Keratinocyte (primary cell): ENCODE results near the gene TUFT1. TPM values are rescaled to one million over a fixed set of nuclear protein-coding genes. Genes with fewer than 3 reads are reported as not detected.
A peak's percentile ranks its signal among the peaks of the same experiment; 100 is the strongest.

Experiments used
- DNase-seq: peaks from one replicate; pipeline ENCODE4 v3.0.0-alpha.2; 2011; ENCODE audit warnings: low read depth, missing footprints, low spot score
- FAIRE-seq: peaks from 2 replicates; lab custom pipeline; 2011; peaks lifted over from hg19 to GRCh38; lab: Jason Lieb, UNC
- H2AFZ ChIP-seq: 2 replicates; pipeline ENCODE4 v1.6.0; 2012; ENCODE audit warnings: low read length, control low read depth, inconsistent platforms; ENCODE audit not compliant: control insufficient read depth
- H3K27ac ChIP-seq: 2 replicates; pipeline ENCODE4 v1.5.1; 2011; ENCODE audit warnings: low read length; ENCODE audit not compliant: control insufficient read depth, insufficient read depth
- H3K27me3 ChIP-seq: 3 replicates; pipeline ENCODE4 v1.6.0; 2011; ENCODE audit warnings: low read length; ENCODE audit not compliant: control insufficient read depth, insufficient read depth; ENCODE audit errors: extremely low read depth
- H3K36me3 ChIP-seq, 2 experiments: 2 replicates in 1 of 2; 3 replicates in 1 of 2; pipeline ENCODE4 v1.5.1; 2011; ENCODE audit warnings: low read length in 2 of 2, mild to moderate bottlenecking in 1 of 2; ENCODE audit not compliant: control insufficient read depth in 2 of 2, insufficient read depth in 2 of 2; ENCODE audit errors: extremely low read depth in 1 of 2
- H3K4me1 ChIP-seq: 3 replicates; pipeline ENCODE4 v1.5.1; 2011; ENCODE audit warnings: low read length; ENCODE audit not compliant: control insufficient read depth, insufficient read depth; ENCODE audit errors: extremely low read depth
- H3K4me2 ChIP-seq: 3 replicates; pipeline ENCODE4 v1.6.0; 2011; ENCODE audit warnings: low read depth, low read length; ENCODE audit not compliant: control insufficient read depth, insufficient read depth; ENCODE audit errors: extremely low read depth
- H3K4me3 ChIP-seq, 3 experiments: fragments of 200-600 bp in 1 of 3; sonication (generic) in 1 of 3; 2 replicates in 2 of 3; 3 replicates in 1 of 3; pipeline ENCODE4 v1.5.1; 2011 to 2016; ENCODE audit warnings: low read length in 3 of 3, mild to moderate bottlenecking in 3 of 3, control low read depth in 2 of 3, inconsistent platforms in 1 of 3, low read depth in 1 of 3, mixed read lengths in 1 of 3, mixed run types in 1 of 3, moderate library complexity in 1 of 3; ENCODE audit not compliant: control insufficient read depth in 2 of 3, insufficient read depth in 2 of 3; ENCODE audit errors: extremely low read depth in 1 of 3
- H3K79me2 ChIP-seq: 2 replicates; pipeline ENCODE4 v1.6.0; 2012; ENCODE audit warnings: low read length; ENCODE audit not compliant: control insufficient read depth, insufficient read depth
- H3K9ac ChIP-seq: 3 replicates; pipeline ENCODE4 v1.6.0; 2011; ENCODE audit warnings: low read length; ENCODE audit not compliant: control insufficient read depth, insufficient read depth; ENCODE audit errors: extremely low read depth
- H3K9me1 ChIP-seq: 3 replicates; pipeline ENCODE4 v1.6.0; 2011; ENCODE audit warnings: low read length; ENCODE audit not compliant: control insufficient read depth, insufficient read depth; ENCODE audit errors: extremely low read depth
- H3K9me3 ChIP-seq: 2 replicates; pipeline ENCODE4 v1.5.1; 2012; ENCODE audit warnings: low read depth, low read length; ENCODE audit not compliant: control insufficient read depth
- H4K20me1 ChIP-seq: 3 replicates; pipeline ENCODE4 v1.6.0; 2011; ENCODE audit warnings: low read length; ENCODE audit not compliant: control insufficient read depth, insufficient read depth; ENCODE audit errors: extremely low read depth
- CTCF ChIP-seq, 3 experiments: IDR thresholded peaks in 1 of 3; conservative IDR thresholded peaks in 1 of 3; optimal IDR thresholded peaks in 1 of 3; 2 replicates in 2 of 3; 3 replicates in 1 of 3; pipeline versions ENCODE3 to v1.5.1; 2011; ENCODE audit warnings: low read length in 3 of 3, mild to moderate bottlenecking in 3 of 3, moderate library complexity in 2 of 3, control low read depth in 1 of 3, inconsistent platforms in 1 of 3; ENCODE audit not compliant: insufficient read depth in 2 of 3; ENCODE audit errors: extremely low read depth in 1 of 3
- EZH2 ChIP-seq: IDR thresholded peaks from one replicate; pipeline ENCODE4 v1.6.1; 2012; ENCODE audit warnings: inconsistent platforms, mild to moderate bottlenecking, low read length, moderate library complexity
- dilution Hi-C: fragments of 300-500 bp; cut with MboI; formaldehyde crosslinking; loops from one replicate; pipeline ENCODE4 v1.7.0; 2020; ENCODE audit warnings: low sequenced_read_pairs; ENCODE audit not compliant: extremely low pct_ligation_motif_present
- polyA plus RNA-seq, 5 experiments: library from polyadenylated mRNA; depleted of rRNA in 3 of 5; stranded (reverse) in 3 of 5; stranded (forward) in 1 of 5; unstranded in 1 of 5; fragments of >200 nt; gene quantifications; 1 replicate in 1 of 5; 2 replicates in 3 of 5; 3 replicates in 1 of 5; pipeline versions ENCODE4 v1.2.1 to v1.2.3, GENCODE V29; 2011 to 2012; ENCODE audit warnings: missing spikeins in 2 of 5, low read depth in 1 of 5, low replicate concordance in 1 of 5

Gene TUFT1
- polyA plus RNA-seq, 1 donor (not counting 4 experiments of a cell fraction or from before 2014, with no cell fraction given) = 70.0 TPM

DNA sequence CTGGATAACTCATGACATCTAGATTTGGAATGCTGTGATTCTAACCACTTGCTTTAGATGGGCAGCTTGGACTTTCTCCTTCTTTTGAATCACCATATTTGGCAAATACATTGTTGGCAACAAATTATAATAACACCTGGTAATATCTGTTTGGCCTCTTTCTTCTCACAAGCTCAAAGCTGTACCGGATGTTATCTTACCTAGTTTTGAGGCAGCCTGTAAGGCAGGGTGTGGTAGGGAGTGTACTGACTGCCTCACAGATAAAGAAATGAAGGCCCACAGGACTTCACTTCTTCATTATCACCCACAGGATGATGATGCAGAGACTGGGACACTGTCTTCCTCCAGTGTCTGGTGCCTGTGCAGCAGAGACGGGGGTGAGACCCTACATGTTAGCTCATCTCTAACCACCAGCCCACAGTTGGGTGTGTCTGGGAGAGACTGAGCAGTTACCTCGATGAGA is 28.5 kb downstream of the TUFT1 start:
- no peaks in the 10 kb centered on the region for H3K27me3 ChIP-seq
- FAIRE-seq (peak; percentile 76), DNase-seq (peak; percentile 79)
- H3K4me2 ChIP-seq = peak overlapping the region; percentile 27
- no peak overlapping the region for H3K4me3 ChIP-seq
- H3K9me1 ChIP-seq = peaks cover 2% of the 10 kb centered on the region
- H3K79me2 ChIP-seq = peaks cover 3% of the 10 kb centered on the region
- H2AFZ ChIP-seq = no peak overlapping the region
- TF ChIP-seq EZH2 (no peak), CTCF (optimal IDR thresholded peaks at IDR 0.05 in 1 of 3, IDR thresholded peaks at IDR 0.05 in 1 of 3, conservative IDR thresholded peaks at IDR 0.05 in 1 of 3; ENCODE audit: extremely low read depth in 1 of 3, insufficient read depth in 2 of 3, low read length in 3 of 3) (no peak)
- no peaks in the 10 kb centered on the region for H3K9me3 ChIP-seq
- H3K36me3 ChIP-seq = peaks cover 16 to 62% of the 10 kb centered on the region in 2 experiments
- H3K27ac ChIP-seq = peak overlapping the region; percentile 67
- dilution Hi-C loops = no loop called here
- peaks cover 72% of the 10 kb centered on the region for H3K4me1 ChIP-seq
- peaks cover 6% of the 10 kb centered on the region for H4K20me1 ChIP-seq
- no peak overlapping the region for H3K9ac ChIP-seq

GRCh38 chr1:151570819-151571218 is 30.7 kb downstream of the TUFT1 start:
- TF ChIP-seq CTCF (optimal IDR thresholded peaks at IDR 0.05 in 1 of 3, IDR thresholded peaks at IDR 0.05 in 1 of 3, conservative IDR thresholded peaks at IDR 0.05 in 1 of 3; ENCODE audit: extremely low read depth in 1 of 3, insufficient read depth in 2 of 3, low read length in 3 of 3) (no peak), EZH2 (no peak)
- H3K9ac ChIP-seq = no peak overlapping the region
- dilution Hi-C loops = no loop called here
- peak overlapping the region; percentile 67 for H3K27ac ChIP-seq
- peak overlapping the region; percentile 43 for H3K4me2 ChIP-seq
- H3K4me3 ChIP-seq = peak overlapping the region in 1 of 3 experiments; percentile 5
- H2AFZ ChIP-seq = no peak overlapping the region
- H4K20me1 ChIP-seq = peaks cover 6% of the 10 kb centered on the region
- FAIRE-seq (peak; percentile 56), DNase-seq (peak; percentile 61)
- peaks cover 21 to 64% of the 10 kb centered on the region in 2 experiments for H3K36me3 ChIP-seq
- H3K4me1 ChIP-seq = peaks cover 73% of the 10 kb centered on the region
- H3K27me3 ChIP-seq = no peaks in the 10 kb centered on the region
- H3K9me1 ChIP-seq = peaks cover 6% of the 10 kb centered on the region
- no peaks in the 10 kb centered on the region for H3K9me3 ChIP-seq
- H3K79me2 ChIP-seq = peaks cover 3% of the 10 kb centered on the region
